Measurements from ENCODE around the gene TCEAL5.
"Not testable (repeated sequence)": the region's sequence is repeated elsewhere in the genome, so short reads cannot be mapped to it uniquely, and the experiment has no call there.

Gene TCEAL5, protein sequence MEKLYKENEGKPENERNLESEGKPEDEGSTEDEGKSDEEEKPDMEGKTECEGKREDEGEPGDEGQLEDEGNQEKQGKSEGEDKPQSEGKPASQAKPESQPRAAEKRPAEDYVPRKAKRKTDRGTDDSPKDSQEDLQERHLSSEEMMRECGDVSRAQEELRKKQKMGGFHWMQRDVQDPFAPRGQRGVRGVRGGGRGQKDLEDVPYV
- total RNA-seq = 0 reads per million in 2 experiments

DNA sequence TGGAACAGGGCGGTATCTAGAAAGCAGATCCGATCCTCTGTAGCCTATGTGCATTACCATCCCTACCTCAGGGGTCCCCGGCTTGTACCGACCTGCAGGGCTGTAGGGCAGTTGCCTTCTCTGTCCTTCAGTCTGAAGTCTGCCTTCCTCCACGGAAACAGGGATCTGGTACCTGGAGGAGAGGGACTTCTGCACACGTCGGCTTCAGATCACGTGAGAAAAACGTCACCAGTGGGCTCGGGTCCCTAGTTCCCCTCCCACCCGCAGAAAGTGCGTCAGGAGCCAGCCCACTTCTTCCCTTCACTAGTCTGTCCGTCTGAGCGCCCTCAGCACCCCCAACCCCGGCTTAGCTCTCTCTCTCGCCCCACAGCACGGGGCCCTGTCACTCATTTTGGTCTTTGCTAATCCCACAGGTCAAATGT, at the start of gene TCEAL5:
TSS of gene TCEAL5 (minus strand) at position 170 of the 422 bp plus-strand sequence. CDS start 2,187 bp downstream, outside the sequence.
- no peak for DNase-seq (ENCODE audit: low read depth)

DNA sequence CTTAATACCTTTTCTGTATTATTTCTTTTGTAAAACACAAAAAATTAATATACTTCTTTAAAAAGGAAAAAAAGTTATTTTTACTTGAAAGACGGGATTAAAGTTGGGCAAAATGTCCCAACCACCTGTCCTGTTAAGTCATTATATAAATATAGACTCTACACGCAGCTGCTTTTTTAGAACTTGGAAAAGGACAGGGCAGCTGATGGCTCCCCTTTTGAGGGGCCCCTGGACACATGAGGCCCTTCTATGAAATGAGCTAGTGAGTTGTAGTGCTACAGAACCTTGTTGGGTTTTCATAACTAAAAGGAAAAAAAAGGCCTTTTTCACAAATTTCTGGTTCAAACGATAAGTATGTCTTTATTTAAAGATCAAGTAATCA, 34.8 kb upstream of the TCEAL5 start:
- DNase-seq (ENCODE audit: low read depth) = no peak

DNA sequence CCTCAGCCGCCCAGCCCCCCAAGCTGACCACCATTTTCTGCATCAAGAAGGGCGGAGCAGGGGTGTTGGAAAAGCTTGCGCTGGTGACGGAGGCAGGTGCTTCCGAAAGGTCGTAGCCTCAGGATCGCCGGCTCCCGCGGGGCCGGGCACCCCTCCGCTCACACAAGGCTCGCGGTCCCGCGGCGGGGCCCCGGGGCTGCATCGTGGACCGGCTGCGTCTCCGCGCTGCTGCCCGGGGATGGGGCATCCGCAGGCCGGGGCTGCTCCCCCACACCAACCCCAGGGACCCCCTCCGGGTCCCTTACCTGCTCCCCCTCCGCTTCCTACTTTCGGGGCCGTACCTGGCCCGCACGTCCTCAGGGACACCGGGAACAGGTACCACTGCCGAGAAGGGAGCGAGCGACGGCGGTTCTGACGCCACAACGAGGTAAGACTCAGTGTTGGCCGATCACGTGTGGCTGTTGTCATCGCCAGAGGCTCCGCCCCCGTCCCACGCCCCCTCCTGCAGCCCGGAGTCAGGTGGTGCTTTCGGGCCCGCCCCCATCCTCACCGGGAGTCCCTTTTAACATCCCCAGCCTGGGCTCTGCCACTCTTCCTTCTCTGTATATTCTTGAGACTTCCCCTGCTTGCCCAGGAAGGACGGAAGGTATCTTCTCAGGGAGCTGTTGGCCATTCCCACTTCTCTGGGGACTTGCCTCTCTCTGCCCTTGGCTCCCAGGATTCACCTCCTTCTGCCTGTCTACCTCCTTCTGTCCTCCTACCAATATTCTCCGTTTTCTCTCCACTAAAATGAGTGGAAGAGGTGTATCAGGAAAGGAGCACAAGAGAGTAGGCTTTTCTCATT, 34.2 kb upstream of the TCEAL5 start, which contains the start of gene BEX2:
TSS of gene BEX2 (minus strand) at position 436 of the 844 bp plus-strand sequence. CDS start 1,014 bp downstream, outside the sequence.
- DNase-seq (ENCODE audit: low read depth) = peak; percentile 80

DNA sequence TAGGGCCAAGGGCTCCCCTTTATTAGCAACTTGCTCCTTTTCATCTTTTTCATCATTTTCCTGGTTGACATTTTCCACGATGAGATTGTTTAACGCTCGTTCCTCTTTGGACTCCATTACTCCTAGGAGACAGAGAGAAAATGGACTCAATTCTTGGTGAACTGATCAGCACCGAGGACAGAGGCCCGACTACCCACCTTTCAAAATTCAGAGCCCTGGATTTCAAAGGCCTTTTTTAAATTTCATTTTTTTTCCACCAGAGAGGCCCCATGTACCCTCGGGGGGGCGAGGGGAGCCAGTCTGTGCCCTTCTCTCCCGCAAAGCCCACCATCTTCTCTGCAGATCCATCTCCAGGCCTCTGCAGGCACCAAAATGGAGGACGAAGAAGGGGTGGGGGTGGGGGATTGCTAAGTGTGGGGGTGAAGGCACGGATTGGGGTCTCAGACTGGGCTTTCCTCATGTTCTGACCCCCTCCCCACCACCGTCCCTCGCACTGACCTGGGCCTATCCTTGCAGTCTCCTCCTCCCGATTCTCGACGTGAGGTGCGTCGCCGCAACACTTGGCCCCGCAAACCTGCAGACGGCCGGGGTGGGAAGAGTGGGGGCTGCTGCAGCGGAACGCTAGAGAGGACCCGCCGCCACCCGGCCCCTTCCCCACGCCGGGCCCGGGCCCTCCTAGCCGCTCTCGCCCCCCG, 33.5 kb upstream of the TCEAL5 start:
- no peak for DNase-seq (ENCODE audit: low read depth)

DNA sequence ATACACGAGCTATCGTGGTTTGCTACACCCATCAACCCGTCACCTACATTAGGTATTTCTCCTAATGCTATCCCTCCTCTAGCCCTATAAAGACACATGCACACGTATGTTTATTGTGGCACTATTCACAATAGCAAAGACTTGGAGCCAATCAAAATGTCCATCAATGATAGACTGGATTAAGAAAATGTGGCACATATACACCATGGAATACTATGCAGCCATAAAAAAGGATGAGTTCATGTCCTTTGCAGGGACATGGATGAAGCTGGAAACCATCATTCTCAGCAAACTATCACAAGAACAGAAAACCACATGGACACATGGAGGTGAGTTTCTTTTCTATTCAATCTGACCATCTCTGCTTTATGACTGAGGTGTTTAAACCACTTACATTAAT, 29.1 kb upstream of the TCEAL5 start:
- not testable (repeated sequence) for DNase-seq (ENCODE audit: low read depth)

DNA sequence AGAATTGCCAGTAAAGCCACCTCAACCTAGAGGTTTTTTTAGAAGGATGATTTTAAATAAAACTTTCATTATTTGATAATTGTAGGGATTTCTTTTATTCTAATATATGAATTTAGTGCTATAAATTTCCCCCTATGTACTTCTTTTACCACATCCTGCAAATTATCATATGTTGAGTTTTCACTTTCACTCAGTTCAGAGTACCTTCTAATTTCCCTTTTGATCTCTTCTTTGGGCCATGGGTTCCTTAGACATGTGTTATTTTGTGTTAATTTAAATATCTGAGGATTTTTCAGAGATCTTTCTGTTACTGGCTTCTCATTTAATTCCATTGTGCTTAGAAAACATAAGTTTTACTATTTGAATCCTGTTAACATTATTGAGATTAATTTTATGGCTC, 28.2 kb upstream of the TCEAL5 start:
- no peak for DNase-seq (ENCODE audit: low read depth)

DNA sequence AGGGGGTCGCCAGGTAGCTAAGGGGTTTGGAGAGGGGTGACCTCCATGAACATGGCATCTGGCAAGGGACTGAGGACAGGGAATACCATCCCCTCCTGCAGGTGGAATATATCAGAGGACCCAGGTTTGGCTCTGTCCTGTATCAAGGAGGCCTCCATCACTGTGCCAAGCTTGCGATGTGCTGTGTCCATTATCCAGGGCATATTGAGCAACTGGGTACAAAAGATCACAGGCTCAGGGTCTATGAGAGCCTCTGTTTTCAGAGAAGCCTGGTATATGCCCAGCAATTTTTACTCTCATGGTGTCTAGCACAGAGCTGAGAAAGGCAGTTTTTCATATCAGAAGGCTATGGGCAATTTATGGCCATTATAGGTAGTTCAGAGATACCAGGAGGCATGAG, 16.6 kb upstream of the TCEAL5 start:
- DNase-seq (ENCODE audit: low read depth) = no peak

DNA sequence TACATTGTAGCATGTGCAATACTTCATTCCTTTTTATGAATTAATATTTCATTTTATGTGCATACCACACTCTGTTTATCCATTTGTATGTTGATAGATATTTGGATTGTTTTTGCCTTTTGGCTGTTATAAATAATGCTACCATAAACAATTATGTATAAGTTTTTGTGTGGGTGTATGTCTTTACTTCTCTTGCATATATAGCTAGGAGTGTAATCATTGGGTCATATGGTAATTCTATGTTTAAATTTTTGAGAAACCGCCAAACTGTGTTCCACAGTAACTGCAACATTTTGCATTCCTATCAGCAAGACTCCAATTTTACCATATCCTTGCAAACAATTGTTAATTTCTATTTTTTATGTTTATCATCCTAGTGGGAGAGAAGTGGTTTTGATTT, 3.1 kb upstream of the TCEAL5 start:
- no peak for DNase-seq (ENCODE audit: low read depth)

DNA sequence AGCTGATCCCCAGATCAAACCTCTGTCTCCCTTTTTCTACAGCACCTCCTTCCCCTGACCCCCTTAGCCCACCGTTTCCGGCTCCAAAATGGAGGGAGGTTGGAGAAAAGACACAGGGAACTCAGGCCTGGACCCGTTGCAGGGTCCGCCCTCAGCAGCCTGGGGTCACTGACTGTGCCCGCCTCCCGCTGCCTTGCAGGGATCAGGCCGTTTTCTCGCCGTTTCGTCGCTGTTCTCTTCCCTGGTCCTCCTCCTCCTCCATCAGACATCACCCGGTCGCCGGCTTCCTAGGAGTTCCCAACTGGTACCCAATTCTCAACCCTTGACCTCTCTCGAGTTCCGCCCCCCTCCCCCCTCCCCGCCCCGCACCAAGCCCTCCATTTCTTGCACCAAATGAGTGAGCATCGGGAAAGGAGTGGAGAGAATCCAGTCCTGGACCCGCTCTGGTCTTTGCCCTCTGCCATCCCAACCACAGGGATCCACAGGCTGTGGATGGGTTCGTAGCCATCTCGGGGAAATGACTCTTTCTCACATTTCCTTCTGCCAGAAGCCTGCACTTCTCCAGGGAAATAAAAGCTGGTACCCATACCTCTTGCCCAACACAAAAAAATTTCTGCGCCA, 493 bp downstream of the TCEAL5 start:
- DNase-seq (ENCODE audit: low read depth) = no peak

DNA sequence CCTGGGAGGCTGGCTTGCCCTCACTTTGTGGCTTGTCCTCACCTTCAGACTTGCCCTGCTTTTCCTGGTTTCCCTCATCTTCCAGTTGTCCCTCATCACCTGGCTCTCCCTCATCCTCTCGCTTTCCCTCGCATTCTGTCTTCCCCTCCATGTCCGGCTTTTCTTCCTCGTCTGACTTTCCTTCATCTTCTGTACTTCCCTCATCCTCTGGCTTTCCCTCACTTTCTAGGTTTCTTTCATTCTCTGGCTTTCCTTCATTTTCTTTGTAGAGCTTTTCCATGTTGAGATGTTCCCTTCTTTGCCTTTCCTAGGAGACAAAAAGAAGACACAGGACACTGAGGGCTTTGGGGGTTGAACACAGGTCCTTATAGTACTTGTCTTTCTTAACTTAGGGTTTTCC, 2.3 kb downstream of the TCEAL5 start:
- DNase-seq (ENCODE audit: low read depth) = no peak

DNA sequence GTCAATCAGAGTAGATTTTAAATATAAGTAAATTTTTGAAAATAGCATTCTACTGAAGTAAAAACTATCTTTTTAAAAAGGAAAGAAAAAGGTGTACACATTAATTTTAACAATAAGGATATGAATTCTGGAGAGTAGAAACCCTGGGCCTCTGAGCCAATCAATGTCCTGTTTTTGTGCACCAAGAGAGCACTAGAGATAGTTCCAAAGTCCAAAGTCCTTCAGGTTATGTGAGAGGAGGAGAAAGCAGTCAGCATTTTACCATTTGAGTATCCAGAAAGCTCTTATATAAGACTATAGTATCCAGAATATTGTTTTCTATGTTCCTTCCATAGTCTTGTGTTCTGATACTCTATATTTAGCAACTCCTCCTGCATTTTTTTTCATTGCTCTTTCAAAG, 18.3 kb downstream of the TCEAL5 start:
- no peak for DNase-seq (ENCODE audit: low read depth)

DNA sequence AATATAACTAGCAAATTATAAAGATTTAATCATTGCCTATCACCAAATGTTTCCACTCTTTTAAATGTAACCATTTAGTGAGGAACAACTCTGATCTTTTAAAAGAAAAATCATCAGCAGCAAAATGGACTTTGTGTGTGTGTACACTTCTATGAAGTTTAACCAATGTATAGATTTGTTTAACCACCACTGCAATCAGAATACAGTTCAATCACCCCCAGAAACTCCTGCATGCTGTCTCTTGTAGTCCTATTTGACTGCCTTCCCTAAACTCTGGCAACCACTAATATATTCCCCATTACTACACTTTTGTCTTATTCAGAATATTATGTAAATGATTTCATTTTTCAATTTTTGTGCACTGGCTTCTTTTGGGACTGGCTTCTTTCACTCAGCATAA, 19.9 kb downstream of the TCEAL5 start:
- no peak for DNase-seq (ENCODE audit: low read depth)

DNA sequence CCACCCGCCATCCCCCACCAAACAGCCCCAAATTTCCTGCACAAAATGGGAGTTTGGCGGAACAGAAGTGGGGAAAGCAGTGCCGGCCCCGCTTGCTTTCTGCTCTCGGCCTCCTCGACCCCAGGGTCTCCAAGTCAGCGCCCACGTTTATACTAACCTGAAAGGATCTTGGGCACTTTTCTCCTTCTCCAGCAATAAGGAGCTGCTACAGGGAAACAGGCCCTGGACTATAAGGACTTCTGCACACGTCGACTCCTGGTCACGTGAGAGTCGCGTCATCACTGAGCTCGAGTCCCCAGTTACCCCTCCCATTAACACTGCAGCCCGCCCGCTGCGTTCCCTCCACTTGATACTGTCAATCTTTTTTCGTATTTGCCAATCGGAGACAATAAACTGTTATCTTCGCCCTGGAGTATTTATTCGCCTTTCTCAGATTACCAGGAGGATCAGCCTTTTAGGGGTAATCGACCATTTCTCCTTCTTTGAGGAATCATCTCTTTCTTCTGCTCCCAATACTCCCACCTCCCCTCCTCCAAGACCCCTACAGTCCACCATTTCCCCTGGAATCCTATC, 21.5 kb downstream of the TCEAL5 start, which contains the start of gene TCEAL8:
TSS of gene TCEAL8 (minus strand) at position 235 of the 573 bp plus-strand sequence. CDS start 1,176 bp downstream, outside the sequence.
- peak; percentile 58 for DNase-seq (ENCODE audit: low read depth)

DNA sequence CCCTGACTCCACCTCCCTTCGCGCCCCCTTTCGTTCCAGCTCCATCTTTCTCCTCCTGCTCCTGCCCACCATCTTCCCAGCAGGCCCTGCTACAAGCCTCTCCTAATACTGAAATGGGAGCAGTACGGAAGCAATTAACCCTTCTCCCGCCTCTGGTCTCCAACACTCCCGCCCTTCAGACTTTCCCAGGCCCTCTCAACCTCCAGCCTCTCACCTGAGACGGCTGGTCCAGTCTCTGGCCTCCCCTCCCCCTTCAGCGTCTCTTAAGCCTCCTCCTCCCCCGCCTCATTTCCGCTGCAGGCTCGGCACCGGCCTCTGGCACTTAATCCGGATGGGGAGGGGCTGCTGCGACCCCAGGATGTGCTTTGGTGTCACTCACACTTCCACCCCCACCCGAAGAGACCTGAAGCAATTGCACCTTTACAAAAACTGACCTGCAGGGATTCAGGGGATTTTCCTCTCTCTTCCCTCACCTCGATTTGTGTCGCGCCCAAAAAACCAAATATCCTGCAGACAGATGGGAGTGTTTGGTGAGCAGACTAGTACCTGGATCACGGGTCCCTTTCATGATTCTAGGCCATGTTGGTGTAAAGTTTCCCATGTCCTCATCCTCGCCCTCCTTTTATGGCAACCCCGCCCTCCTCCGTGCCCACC, 22.3 kb downstream of the TCEAL5 start:
- no peak for DNase-seq (ENCODE audit: low read depth)

DNA sequence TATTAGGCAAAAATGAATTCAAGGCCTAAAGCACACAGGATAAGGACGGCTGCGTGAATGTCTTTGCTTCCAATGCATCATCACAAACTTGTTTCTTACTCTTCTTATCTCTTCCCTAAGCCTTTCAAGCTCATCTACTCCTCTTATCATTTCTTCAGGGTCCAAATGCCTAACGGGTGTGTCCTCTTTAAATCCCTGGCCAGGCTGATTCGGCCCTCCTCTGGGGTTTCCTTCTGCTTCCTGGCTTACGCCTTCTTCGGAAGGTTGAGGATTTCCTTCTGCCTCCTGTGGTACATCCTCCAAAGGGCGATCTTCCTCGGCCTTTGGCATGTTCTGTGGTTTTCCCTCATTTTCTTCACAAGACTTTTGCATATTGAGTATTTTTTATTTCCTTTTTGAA, 22.9 kb downstream of the TCEAL5 start:
- no peak for DNase-seq (ENCODE audit: low read depth)

DNA sequence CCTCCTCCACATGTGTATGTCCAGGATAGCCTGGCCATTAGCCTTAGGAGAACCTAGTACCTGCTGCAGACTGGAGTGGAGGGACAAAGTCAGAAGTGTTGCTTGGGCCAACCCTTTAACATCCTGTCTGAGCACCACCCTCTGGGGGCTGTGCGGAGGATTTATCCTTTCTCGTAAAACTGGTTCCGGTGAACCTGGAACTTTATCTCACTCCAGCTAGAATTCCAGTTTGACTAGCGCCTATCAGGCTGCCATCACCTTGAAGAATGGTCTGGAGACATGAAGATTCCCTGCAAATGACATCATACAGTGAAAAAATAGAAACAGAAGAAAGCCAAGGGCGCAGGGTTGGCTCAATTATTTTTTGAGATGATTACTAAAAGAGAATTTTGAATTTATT, 25.6 kb downstream of the TCEAL5 start:
- DNase-seq (ENCODE audit: low read depth) = no peak

DNA sequence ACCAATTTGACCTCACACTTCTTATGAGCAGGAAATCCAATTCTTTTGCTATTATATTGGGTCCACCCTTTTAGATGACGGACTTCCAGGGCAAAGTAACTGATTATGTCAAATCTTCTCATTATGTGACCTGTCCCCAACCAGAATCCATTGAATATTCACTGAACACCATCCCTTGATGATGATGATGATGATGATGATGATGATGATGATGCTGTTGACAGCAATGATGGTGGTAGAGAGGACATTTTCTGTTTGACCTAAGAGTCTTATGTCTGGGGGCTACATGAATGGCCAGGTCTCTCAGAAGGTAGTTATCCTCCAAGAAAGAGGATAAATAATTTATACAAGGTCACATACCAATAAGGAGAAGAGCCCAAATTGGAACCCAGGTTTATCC, 26.7 kb downstream of the TCEAL5 start:
- no peak for DNase-seq (ENCODE audit: low read depth)

DNA sequence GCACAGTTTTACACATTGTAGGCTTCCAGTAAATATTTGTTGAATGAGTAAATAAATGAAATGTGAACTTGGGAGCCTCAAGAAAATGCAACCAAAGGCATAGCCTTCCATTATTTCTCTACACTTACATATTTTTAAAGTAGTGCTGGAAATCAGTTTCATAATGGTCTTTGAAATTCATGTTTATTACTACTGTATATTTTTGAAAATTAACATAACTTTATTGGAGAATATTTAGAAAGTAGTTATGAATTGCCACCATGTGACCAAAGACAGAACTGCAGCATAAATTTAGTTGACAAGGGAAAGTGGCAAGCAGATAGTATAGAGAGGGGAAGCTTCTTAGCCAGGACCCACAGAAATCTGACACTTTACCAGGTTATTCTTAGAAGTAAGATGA, 28.0 kb downstream of the TCEAL5 start:
- DNase-seq (ENCODE audit: low read depth) = no peak

DNA sequence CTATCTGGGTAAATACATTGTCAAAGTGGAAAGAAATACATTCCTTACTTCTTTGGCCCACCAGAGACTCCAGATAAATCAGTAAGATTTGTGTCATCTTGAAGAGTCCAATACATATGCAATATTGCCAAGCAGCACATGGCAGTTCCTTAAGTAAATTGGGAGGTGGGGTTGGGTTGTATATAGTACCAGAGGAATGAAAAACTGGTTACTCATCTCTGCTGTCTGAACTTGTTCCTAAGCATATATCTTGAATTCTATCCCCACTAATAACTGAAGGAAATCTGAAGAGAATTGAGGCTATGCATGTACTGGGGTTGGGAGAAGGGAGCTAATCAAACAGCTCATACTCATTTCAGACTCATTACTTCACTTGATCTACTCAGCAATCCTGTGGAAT, 36.4 kb downstream of the TCEAL5 start:
- no peak for DNase-seq (ENCODE audit: low read depth)

DNA sequence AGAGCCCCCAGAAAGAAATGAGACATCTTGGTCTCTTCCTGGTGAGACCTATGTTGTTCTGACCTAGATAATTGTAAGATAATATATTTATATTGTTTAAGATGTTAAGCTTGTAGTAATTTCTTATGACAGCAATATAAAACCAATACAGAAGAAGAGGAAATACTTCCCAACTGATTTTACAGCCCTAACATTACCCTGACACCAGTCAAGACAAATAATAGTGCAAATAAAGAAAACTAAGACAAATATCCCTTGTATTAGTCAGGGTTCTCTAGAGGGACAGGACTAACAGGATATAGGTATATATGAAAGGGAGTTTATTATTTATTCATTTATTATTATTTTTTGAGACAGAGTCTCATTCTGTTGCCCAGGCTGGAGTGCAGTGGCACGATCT, 40.3 kb downstream of the TCEAL5 start:
- DNase-seq (ENCODE audit: low read depth) = no peak

DNA sequence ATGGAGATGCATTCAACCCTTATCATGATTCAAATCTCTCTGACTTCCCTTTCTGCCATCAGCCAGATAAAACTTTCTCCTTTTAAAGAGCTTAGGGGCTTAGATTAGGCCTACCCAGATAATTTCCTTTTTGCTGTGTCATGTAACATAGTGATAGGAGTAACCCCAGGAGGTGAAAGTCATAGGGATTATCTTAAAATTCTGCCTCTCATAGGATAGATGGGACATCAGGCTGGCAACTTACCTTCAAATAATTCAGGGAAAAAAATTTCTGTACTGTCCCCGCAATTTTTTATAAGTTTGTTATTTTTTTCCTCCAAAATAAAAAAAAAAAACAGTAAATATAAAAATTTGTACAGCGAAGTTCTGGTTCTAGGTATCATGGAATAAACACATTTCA, 40.9 kb downstream of the TCEAL5 start:
- DNase-seq (ENCODE audit: low read depth) = not testable (repeated sequence)

Data from T follicular helper cell (primary cell).